GM23338 (cell line): ENCODE measurements around the gene MKNK2.

Source experiments
- CREB1 ChIP-seq: fragments of 250-450 bp; sonication (Bioruptor Pico); IDR thresholded peaks from 2 replicates; pipeline ENCODE4 v1.5.0; 2020; ENCODE audit warnings: low read depth, mild to moderate bottlenecking, moderate library complexity
- EZH2phosphoT487 ChIP-seq: fragments of 200-600 bp; sonication (generic); IDR thresholded peaks from one replicate; pipeline ENCODE4 v1.8.1; 2018; ENCODE audit warnings: antibody characterized with exemption; ENCODE audit not compliant: unreplicated experiment
- POLR2AphosphoS5 ChIP-seq: IDR thresholded peaks from 2 replicates; pipeline ENCODE4 v1.6.1; 2016; ENCODE audit warnings: antibody characterized with exemption, low read depth
- ZNF331 ChIP-seq: fragments of 250-450 bp; sonication (Bioruptor Pico); IDR thresholded peaks from 2 replicates; pipeline ENCODE4 v1.5.0; 2020; ENCODE audit warnings: low read depth, mild to moderate bottlenecking, moderate library complexity
- TF ChIP-seq, protein P1 (sequence below): IDR thresholded peaks from one replicate; pipeline ENCODE4 v1.6.1; 2018; ENCODE audit warnings: antibody characterized with exemption; ENCODE audit not compliant: unreplicated experiment
- TF ChIP-seq, protein P2 (sequence below), 2 experiments: fragments of 200-600 bp in 1 of 2; sonication (generic) in 1 of 2; conservative IDR thresholded peaks; 2 replicates each; pipeline versions ENCODE4 v1.5.1 to v1.6.1; 2016 to 2017; ENCODE audit warnings: antibody characterized with exemption in 2 of 2, low read depth in 2 of 2, mild to moderate bottlenecking in 2 of 2, moderate library complexity in 1 of 2

DNA sequence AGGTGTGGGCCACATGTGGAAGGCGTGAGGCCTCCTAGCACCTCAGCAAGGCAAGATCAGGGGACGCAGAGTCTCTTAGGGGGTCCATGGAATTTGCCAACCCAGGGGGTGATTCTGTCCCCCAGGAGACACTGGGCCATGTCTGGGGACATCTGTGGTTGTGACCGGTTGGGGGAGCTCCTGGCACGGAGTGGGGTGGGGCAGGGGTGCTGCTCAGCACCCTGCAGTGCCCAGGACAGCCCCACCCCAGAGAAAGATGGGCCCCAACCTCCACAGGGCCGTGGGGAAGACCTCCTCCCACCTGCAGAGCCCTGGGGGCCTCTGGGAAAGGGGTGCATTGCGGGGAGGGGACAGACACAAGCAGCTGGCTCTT, 4.0 kb downstream of the MKNK2 start:
- TF ChIP-seq, protein P1, sequence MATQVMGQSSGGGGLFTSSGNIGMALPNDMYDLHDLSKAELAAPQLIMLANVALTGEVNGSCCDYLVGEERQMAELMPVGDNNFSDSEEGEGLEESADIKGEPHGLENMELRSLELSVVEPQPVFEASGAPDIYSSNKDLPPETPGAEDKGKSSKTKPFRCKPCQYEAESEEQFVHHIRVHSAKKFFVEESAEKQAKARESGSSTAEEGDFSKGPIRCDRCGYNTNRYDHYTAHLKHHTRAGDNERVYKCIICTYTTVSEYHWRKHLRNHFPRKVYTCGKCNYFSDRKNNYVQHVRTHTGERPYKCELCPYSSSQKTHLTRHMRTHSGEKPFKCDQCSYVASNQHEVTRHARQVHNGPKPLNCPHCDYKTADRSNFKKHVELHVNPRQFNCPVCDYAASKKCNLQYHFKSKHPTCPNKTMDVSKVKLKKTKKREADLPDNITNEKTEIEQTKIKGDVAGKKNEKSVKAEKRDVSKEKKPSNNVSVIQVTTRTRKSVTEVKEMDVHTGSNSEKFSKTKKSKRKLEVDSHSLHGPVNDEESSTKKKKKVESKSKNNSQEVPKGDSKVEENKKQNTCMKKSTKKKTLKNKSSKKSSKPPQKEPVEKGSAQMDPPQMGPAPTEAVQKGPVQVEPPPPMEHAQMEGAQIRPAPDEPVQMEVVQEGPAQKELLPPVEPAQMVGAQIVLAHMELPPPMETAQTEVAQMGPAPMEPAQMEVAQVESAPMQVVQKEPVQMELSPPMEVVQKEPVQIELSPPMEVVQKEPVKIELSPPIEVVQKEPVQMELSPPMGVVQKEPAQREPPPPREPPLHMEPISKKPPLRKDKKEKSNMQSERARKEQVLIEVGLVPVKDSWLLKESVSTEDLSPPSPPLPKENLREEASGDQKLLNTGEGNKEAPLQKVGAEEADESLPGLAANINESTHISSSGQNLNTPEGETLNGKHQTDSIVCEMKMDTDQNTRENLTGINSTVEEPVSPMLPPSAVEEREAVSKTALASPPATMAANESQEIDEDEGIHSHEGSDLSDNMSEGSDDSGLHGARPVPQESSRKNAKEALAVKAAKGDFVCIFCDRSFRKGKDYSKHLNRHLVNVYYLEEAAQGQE, result no peak
- TF ChIP-seq, protein P2, sequence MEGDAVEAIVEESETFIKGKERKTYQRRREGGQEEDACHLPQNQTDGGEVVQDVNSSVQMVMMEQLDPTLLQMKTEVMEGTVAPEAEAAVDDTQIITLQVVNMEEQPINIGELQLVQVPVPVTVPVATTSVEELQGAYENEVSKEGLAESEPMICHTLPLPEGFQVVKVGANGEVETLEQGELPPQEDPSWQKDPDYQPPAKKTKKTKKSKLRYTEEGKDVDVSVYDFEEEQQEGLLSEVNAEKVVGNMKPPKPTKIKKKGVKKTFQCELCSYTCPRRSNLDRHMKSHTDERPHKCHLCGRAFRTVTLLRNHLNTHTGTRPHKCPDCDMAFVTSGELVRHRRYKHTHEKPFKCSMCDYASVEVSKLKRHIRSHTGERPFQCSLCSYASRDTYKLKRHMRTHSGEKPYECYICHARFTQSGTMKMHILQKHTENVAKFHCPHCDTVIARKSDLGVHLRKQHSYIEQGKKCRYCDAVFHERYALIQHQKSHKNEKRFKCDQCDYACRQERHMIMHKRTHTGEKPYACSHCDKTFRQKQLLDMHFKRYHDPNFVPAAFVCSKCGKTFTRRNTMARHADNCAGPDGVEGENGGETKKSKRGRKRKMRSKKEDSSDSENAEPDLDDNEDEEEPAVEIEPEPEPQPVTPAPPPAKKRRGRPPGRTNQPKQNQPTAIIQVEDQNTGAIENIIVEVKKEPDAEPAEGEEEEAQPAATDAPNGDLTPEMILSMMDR (conservative IDR thresholded peaks at IDR 0.05; ENCODE audit: low read depth in 2 of 2), result no peak; a peak in 1 of 4 replicates
- no peak for TF ChIP-seq EZH2phosphoT487
- no peak for TF ChIP-seq ZNF331 (CRISPR knock-in tag)
- no peak for TF ChIP-seq CREB1 (CRISPR knock-in tag)
- TF ChIP-seq POLR2AphosphoS5, result no peak
